A549 (cell line): Measurements from ENCODE around the gene CTSH. TPM values are rescaled to one million over a fixed set of nuclear protein-coding genes. Genes with fewer than 3 reads are reported as not detected.
"Not testable (repeated sequence)": the region's sequence is repeated elsewhere in the genome, so short reads cannot be mapped to it uniquely, and the experiment has no call there.

ENCODE experiments used
- ATAC-seq, 2 experiments: fragments of 200-7000 bp in 1 of 2; fragments of >200 bp in 1 of 2; cut with Nextera tagmentation in 1 of 2; cut with Tn5 transposase in 1 of 2; 3 replicates each; pipeline versions ENCODE4 v1.8.0 to v1.9.1; 2018 to 2020; ENCODE audit warnings: mild to moderate bottlenecking in 1 of 2, moderate library complexity in 1 of 2
- CTCF ChIA-PET: fragments of 300-600 bp; sonication (Branson Sonifier 250); formaldehyde crosslinking; extraction: SDS; loops from one replicate; lab custom pipeline; 2021; ENCODE audit warnings: antibody characterized with exemption, inconsistent platforms; lab: Yijun Ruan, JAX
- POLR2A ChIA-PET: fragments of 350-600 bp; formaldehyde crosslinking; extraction: SDS; loops from one replicate; lab custom pipeline; 2021; ENCODE audit warnings: antibody characterized with exemption, inconsistent platforms; lab: Yijun Ruan, JAX
- DNase-seq, 2 experiments: peaks; one replicate each; pipeline versions ENCODE4 v3.0.0 to v3.0.0-alpha.2; 2011 to 2016; ENCODE audit warnings: low read depth in 1 of 2, low spot score in 1 of 2
- FAIRE-seq: peaks from 2 replicates; lab custom pipeline; 2011; peaks lifted over from hg19 to GRCh38; lab: Jason Lieb, UNC
- H3K27ac ChIP-seq, 2 experiments: fragments of >200 bp; sonication (Bioruptor Twin); formaldehyde crosslinking; 3 replicates each; pipeline ENCODE4 v1.5.1; 2016 to 2017
- H3K4me1 ChIP-seq: fragments of >200 bp; sonication (Bioruptor Twin); formaldehyde crosslinking; 3 replicates; pipeline ENCODE4 v1.6.1; 2016
- H3K4me2 ChIP-seq: fragments of >200 bp; sonication (Bioruptor Twin); formaldehyde crosslinking; 3 replicates; pipeline ENCODE4 v1.6.1; 2016
- H3K4me3 ChIP-seq: fragments of >200 bp; sonication (Bioruptor Twin); formaldehyde crosslinking; 3 replicates; pipeline ENCODE4 v1.5.1; 2016
- H3K9me3 ChIP-seq: fragments of >200 bp; sonication (Bioruptor Twin); formaldehyde crosslinking; 3 replicates; pipeline ENCODE4 v1.6.1; 2016
- CHD4 ChIP-seq: fragments of 200-600 bp; sonication (generic); IDR thresholded peaks from 2 replicates; pipeline ENCODE4 v1.6.1; 2016; ENCODE audit warnings: antibody characterized with exemption, mild to moderate bottlenecking, borderline replicate concordance
- EHF ChIP-seq: fragments of 250-450 bp; sonication (Bioruptor Pico); IDR thresholded peaks from 2 replicates; pipeline ENCODE4 v1.5.0; 2020; ENCODE audit warnings: mild to moderate bottlenecking
- ESRRA ChIP-seq: fragments of 150-350 bp; IDR thresholded peaks from 2 replicates; pipeline ENCODE4 v1.6.1; 2014; ENCODE audit warnings: mild to moderate bottlenecking, low read length, borderline replicate concordance
- FOSB ChIP-seq: fragments of 250-450 bp; sonication (Bioruptor Pico); IDR thresholded peaks from 2 replicates; pipeline ENCODE4 v1.5.0; 2020; ENCODE audit warnings: mild to moderate bottlenecking, moderate library complexity
- FOSL2 ChIP-seq, 2 experiments: fragments of 450-650 bp in 1 of 2; fragments of >200 bp in 1 of 2; sonication (Bioruptor Twin) in 1 of 2; formaldehyde crosslinking; IDR thresholded peaks; 2 replicates each; pipeline versions ENCODE4 v1.5.0 to v1.6.1; 2016 to 2020; ENCODE audit warnings: mild to moderate bottlenecking in 1 of 2, moderate library complexity in 1 of 2
- GATA3 ChIP-seq: IDR thresholded peaks from 2 replicates; pipeline ENCODE4 v1.6.1; 2012; ENCODE audit warnings: borderline replicate concordance
- HEYL ChIP-seq: fragments of 250-450 bp; sonication (Bioruptor Pico); IDR thresholded peaks from 2 replicates; pipeline ENCODE4 v1.8.0; 2021; ENCODE audit warnings: mild to moderate bottlenecking, moderate library complexity
- HOXA7 ChIP-seq: fragments of 250-450 bp; sonication (Bioruptor Pico); IDR thresholded peaks from 2 replicates; pipeline ENCODE4 v1.5.0; 2020; ENCODE audit warnings: mild to moderate bottlenecking, moderate library complexity
- JUN ChIP-seq, 2 experiments: fragments of >200 bp; sonication (Bioruptor Twin); formaldehyde crosslinking; IDR thresholded peaks; 2 replicates in 1 of 2; 3 replicates in 1 of 2; pipeline ENCODE4 v1.6.1; 2016 to 2017
- MAZ ChIP-seq: fragments of 150-350 bp; IDR thresholded peaks from 2 replicates; pipeline ENCODE4 v1.6.1; 2014; ENCODE audit warnings: antibody characterized with exemption, low read depth, low read length, borderline replicate concordance
- MYC ChIP-seq: IDR thresholded peaks from 2 replicates; pipeline ENCODE4 v1.6.1; 2012; ENCODE audit warnings: mild to moderate bottlenecking, inconsistent platforms, low read length, improper control_type of control experiment, borderline replicate concordance
- NFE2L2 ChIP-seq: fragments of 150-350 bp; conservative IDR thresholded peaks from 2 replicates; pipeline ENCODE4 v1.6.1; 2014; ENCODE audit warnings: low read length
- PHF8 ChIP-seq: fragments of 200-600 bp; sonication (generic); IDR thresholded peaks from 2 replicates; pipeline ENCODE4 v1.6.1; 2016; ENCODE audit warnings: low read depth, mild to moderate bottlenecking, antibody characterized with exemption, moderate library complexity, borderline replicate concordance
- POLR2AphosphoS2 ChIP-seq: conservative IDR thresholded peaks from 2 replicates; pipeline ENCODE4 v1.6.1; 2012; ENCODE audit warnings: low read length, improper control_type of control experiment, inconsistent platforms
- RAD21 ChIP-seq, 2 experiments: fragments of >200 bp in 1 of 2; sonication (Bioruptor Twin) in 1 of 2; formaldehyde crosslinking in 1 of 2; IDR thresholded peaks in 1 of 2; conservative IDR thresholded peaks in 1 of 2; 2 replicates in 1 of 2; 3 replicates in 1 of 2; pipeline ENCODE4 v1.6.1; 2012 to 2018; ENCODE audit warnings: inconsistent platforms in 1 of 2
- RCOR1 ChIP-seq: fragments of 150-350 bp; IDR thresholded peaks from 2 replicates; pipeline ENCODE4 v1.6.1; 2014; ENCODE audit warnings: antibody characterized with exemption, low read length, low read depth
- REST ChIP-seq: fragments of 200-600 bp; sonication (generic); IDR thresholded peaks from 2 replicates; pipeline ENCODE4 v1.6.1; 2016; ENCODE audit warnings: antibody characterized with exemption, mild to moderate bottlenecking, moderate library complexity
- RNF2 ChIP-seq: fragments of 200-600 bp; sonication (generic); IDR thresholded peaks from 2 replicates; pipeline ENCODE4 v1.6.1; 2016; ENCODE audit warnings: low read depth, mild to moderate bottlenecking, antibody characterized with exemption, moderate library complexity, borderline replicate concordance
- SREBF2 ChIP-seq: fragments of 450-650 bp; IDR thresholded peaks from 2 replicates; pipeline ENCODE4 v1.6.1; 2014; ENCODE audit warnings: mild to moderate bottlenecking, moderate library complexity
- TFCP2L1 ChIP-seq: fragments of 250-450 bp; sonication (Bioruptor Pico); IDR thresholded peaks from 2 replicates; pipeline ENCODE4 v1.5.0; 2021; ENCODE audit warnings: mild to moderate bottlenecking
- ZSCAN20 ChIP-seq: fragments of 250-450 bp; sonication (Bioruptor Pico); IDR thresholded peaks from 2 replicates; pipeline ENCODE4 v1.8.0; 2022; ENCODE audit warnings: mild to moderate bottlenecking, moderate library complexity
- WGBS: methylation state at CpG from one replicate; pipeline ENCODE4 v1.1.6; 2017; ENCODE audit errors: missing lambda C conversion rate; 5-methylcytosine and 5-hydroxymethylcytosine counted together
- polyA plus RNA-seq, 4 experiments: library from polyadenylated mRNA; depleted of rRNA in 3 of 4; stranded (reverse); fragments of >200 nt; fragmentation: RNase III in 1 of 4; extraction: RNeasy Plus Mini Kit Qiagen cat#74134 plus additional on column Dnase treatment in 1 of 4; gene quantifications; 2 replicates in 3 of 4; 3 replicates in 1 of 4; pipeline ENCODE4 v1.2.3, GENCODE V29; 2011 to 2017
- TF ChIP-seq, protein P1 (sequence below): IDR thresholded peaks from 2 replicates; pipeline ENCODE4 v1.6.1; 2012; ENCODE audit warnings: low read depth, borderline replicate concordance
- TF ChIP-seq, protein P2 (sequence below): fragments of 250-450 bp; sonication (Bioruptor Pico); IDR thresholded peaks from 2 replicates; pipeline ENCODE4 v1.5.0; 2021; ENCODE audit warnings: mild to moderate bottlenecking, moderate library complexity, borderline replicate concordance

The CTSH gene
- polyA plus RNA-seq, 2 of the 4 experiments (the other 2 are of a cell fraction) = 25.2 to 33.3 TPM

- 95% methylated on average over 16 of the region's 16 CpGs for WGBS
- ChIA-PET CTCF (interaction anchor here (1.2 to 7.9 kb wide), 2 partner anchors 20 to 97 kb away, joined by 3 to 58 read pairs; no protein-coding TSS in a partner anchor), POLR2A (no interaction called here)
- FAIRE-seq = no peak
- peak overlapping the region in 1 of 2 experiments; percentile 2; a peak in 2 of 6 replicates for H3K27ac ChIP-seq
- TF ChIP-seq FOSB (CRISPR knock-in tag) = no peak
- TF ChIP-seq REST = no peak
- TF ChIP-seq PHF8 = no peak
- no peak for TF ChIP-seq ZSCAN20 (CRISPR knock-in tag)
- TF ChIP-seq, protein P1, sequence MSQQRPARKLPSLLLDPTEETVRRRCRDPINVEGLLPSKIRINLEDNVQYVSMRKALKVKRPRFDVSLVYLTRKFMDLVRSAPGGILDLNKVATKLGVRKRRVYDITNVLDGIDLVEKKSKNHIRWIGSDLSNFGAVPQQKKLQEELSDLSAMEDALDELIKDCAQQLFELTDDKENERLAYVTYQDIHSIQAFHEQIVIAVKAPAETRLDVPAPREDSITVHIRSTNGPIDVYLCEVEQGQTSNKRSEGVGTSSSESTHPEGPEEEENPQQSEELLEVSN = no peak
- no peak for TF ChIP-seq HEYL (CRISPR knock-in tag)
- no peak for TF ChIP-seq JUN (IDR thresholded peaks at IDR 0.05)
- no peak for TF ChIP-seq RCOR1
- TF ChIP-seq HOXA7 = no peak
- no peak for ATAC-seq
- H3K4me3 ChIP-seq = no peak overlapping the region
- H3K4me1 ChIP-seq = peaks cover 17% of the 10 kb centered on the region
- no peak for DNase-seq
- no peak overlapping the region for H3K4me2 ChIP-seq
- H3K9me3 ChIP-seq = no peaks in the 10 kb centered on the region
Observed at GRCh38 chr15:78929536-78930264, 15.1 kb downstream of the CTSH start.

DNA sequence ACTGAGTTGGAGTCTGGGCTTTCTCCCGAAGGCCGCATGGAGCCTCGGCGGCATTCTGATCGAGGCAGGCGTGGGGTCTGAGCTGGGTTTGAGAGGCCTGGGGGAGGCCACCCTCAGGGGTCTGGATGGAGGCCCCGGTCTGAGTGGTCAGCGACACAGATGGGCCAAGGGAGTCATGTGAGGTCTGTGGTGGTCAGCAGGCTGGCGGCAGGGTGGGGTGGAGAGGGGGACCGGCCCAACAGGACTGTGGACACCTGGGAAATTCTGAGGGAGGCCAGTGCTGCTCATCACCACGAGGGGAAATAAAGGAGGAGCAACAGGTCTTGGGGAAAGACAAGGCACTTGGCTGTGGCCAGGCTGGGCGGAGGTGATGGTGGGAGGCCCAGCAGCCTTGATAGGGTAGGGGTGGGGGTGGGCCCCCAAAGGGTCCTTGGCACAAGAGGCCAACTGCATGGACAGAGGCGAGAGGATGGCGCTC is 16.2 kb downstream of the CTSH start:
- H3K4me1 ChIP-seq = peaks cover 17% of the 10 kb centered on the region
- ChIA-PET CTCF (interaction anchor here (1.2 to 7.9 kb wide), 3 partner anchors 19 to 79 kb away, joined by 3 to 58 read pairs (median 4); no protein-coding TSS in a partner anchor), POLR2A (no interaction called here)
- TF ChIP-seq CHD4 (no peak), SREBF2 (no peak), EHF (no peak), MYC (no peak), ZSCAN20 (CRISPR knock-in tag) (no peak), ESRRA (no peak), RAD21 (conservative IDR thresholded peaks at IDR 0.05 in 1 of 2, IDR thresholded peaks at IDR 0.05 in 1 of 2) (no peak), MAZ (no peak), TFCP2L1 (CRISPR knock-in tag) (no peak), PHF8 (no peak), FOSL2 (IDR thresholded peaks at IDR 0.05) (no peak), FOSL2 (CRISPR knock-in tag; IDR thresholded peaks at IDR 0.05) (no peak), POLR2AphosphoS2 (no peak), GATA3 (no peak), RNF2 (no peak), NFE2L2 (no peak)
- TF ChIP-seq, protein P2, sequence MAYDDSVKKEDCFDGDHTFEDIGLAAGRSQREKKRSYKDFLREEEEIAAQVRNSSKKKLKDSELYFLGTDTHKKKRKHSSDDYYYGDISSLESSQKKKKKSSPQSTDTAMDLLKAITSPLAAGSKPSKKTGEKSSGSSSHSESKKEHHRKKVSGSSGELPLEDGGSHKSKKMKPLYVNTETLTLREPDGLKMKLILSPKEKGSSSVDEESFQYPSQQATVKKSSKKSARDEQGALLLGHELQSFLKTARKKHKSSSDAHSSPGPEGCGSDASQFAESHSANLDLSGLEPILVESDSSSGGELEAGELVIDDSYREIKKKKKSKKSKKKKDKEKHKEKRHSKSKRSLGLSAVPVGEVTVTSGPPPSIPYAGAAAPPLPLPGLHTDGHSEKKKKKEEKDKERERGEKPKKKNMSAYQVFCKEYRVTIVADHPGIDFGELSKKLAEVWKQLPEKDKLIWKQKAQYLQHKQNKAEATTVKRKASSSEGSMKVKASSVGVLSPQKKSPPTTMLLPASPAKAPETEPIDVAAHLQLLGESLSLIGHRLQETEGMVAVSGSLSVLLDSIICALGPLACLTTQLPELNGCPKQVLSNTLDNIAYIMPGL = no peak
- 96% methylated on average over 14 of the region's 14 CpGs for whole genome bisulfite sequencing
- H3K4me3 ChIP-seq = no peak overlapping the region
- no peak for FAIRE-seq
- no peak for DNase-seq
- no peak overlapping the region for H3K27ac ChIP-seq
- ATAC-seq = no peak
- no peak overlapping the region for H3K4me2 ChIP-seq
- no peaks in the 10 kb centered on the region for H3K9me3 ChIP-seq

GRCh38 chr15:78928176-78928575 is 16.7 kb downstream of the CTSH start:
- POLR2A ChIA-PET, FAIRE-seq, H3K4me2 ChIP-seq, DNase-seq, H3K27ac ChIP-seq, ATAC-seq, H3K4me3 ChIP-seq, H3K9me3 ChIP-seq: not testable (repeated sequence)
- peaks cover 17% of the 10 kb centered on the region for H3K4me1 ChIP-seq
- CTCF ChIA-PET = interaction anchor here (1.2 to 7.9 kb wide), 3 partner anchors 19 to 79 kb away, joined by 3 to 58 read pairs (median 4); no protein-coding TSS in a partner anchor
- 91% methylated on average over 14 of the region's 14 CpGs for WGBS
